Measurements from ENCODE around the gene PRKD2.
"Not testable (repeated sequence)": the region's sequence is repeated elsewhere in the genome, so short reads cannot be mapped to it uniquely, and the experiment has no call there.

The PRKD2 gene

DNA sequence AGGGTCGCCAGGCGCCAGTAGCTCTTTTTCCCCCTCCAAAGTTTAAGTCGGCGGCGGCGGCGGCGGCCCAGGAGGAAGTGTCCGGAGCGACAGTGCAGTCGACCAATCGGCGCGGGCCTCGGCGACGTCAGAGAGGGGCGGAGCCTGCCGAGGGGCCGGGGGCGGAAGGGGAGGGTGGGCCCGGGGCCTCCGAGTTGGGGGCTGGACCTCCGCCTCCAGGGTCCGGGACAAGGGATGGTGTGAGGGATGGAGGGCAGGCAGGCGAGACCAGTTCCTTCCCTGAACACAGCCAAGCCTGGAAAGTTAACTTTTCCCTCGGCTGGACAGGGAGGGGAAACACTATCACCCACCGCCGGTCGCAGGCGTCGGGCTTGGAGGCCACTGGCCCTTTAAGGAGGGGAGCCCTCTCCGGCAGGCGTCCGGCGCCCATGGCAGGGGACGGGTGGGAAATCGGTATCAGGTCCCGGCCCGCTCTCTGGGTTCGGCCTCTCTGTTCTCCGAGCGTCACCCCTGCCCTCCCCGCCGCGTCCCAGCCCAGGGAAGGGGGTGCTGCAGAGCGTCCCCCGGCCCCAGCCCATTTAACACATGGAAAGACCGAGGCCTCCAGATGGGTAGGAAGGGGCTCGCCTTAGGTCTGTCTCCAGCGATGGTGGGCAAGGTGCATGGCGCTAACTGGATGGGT is at the start of gene PRKD2:
PRKD2 (minus strand) TSS at position 81 of the 682 bp plus-strand sequence. CDS start 744 bp downstream, outside the sequence.
- peak; percentile 67 for DNase-seq

DNA sequence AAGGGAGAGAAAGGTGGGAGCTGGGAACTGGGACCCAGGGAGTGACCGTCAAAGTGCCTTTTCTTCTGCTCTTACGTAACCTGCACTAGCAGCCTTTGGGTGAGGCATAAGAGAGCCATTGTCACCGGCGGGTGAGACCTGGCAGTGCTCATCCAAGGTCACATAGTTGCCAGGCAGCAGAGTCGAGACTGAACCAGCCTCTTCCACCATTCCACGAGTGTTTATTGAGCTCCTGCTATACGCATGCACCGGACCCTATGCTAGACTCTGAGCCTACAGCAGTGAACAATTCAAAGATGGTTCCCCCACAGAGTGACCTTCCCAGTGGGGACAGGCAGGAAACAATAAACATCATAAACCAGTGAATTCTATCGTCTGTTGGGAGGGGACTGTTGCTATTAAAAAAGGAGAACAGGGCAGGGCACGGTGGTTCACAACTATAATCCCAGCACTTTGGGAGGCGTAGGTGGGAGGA is 47.9 kb upstream of the PRKD2 start:
- no peak for DNase-seq

DNA sequence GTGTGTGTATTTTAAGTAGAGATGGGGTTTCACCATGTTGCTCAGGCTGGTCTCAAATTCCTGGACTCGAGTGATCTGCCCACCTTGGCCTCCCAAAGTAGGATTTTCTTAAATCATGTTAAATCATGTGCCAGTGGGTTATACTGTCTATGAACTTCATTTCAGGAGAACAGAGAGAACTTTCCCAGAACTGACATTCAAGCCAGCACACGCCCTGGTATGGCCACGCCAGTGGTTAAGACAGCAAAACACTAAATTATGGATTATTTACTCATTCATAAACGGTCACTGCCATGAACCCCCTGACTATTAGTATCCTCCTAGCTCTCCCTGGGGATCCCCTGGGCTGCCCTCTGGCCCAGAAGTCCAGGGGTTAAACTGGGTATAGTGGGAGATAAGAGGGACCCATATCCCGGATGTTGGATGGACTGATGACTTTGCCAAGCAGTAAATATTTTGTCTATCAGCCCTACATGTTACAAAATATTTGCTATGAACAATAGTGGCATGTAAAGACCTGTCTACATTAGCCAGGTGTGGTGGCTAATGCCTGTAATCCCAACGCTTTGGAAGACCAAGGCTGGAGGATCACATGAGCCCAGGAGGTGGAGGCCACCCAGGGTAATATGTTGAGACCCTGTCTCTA is 45.5 kb upstream of the PRKD2 start:
- no peak for DNase-seq

DNA sequence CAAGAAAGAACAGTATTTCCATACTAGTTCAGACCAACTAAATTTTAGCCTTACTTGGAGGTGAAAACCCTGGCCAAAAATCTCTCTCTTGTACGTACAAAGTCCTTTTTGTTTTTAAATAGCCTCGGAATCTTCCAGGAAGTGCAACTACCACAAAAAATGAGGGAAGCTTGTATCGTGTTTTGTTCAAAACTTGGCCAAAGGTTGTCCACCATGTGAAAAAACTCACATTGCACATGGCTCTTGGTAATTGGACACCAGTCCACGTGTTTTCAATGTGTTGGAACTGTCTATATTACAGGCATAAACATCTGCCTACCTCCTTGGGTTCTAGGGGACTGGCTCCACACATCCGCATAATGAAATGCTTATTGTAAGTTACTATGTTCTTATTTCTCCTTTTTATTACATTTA is 44.5 kb upstream of the PRKD2 start:
- DNase-seq = no peak

DNA sequence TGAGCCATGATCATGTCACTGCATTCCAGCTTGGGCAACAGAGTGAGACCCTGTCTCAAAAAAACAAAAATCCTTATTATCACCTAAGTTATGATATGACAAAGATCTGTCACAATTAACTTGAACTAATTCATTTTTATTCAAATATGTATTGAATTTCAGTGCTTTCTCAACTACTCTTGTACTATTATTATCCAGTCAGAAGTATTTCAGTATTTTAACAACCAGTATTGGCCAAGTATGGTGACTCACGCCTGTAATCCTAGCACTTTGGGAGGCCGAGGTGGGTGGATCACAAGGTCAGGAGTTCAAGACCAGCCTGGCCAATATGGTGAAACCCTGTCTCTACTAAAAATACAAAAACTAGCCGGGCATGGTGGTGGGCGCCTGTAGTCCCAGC is 44.0 kb upstream of the PRKD2 start:
- not testable (repeated sequence) for DNase-seq

DNA sequence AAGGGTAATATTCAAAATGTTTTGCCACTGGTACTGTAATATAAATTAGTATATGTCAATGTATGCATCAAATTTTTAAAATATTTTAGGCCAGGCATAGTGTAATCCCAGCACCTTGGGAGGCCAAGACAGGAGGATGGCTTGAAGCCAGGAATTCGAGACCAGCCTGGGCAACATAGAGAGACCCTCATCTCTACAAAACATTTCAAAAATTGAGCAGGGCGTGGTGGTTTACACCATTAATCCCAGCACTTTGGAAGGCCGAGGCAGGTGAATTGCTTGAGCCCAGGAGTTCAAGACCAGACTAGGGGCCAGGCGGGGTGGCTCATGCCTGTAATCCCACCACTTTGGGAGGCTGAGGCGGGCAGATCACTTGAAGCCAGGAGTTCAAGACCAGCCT is 43.4 kb upstream of the PRKD2 start:
- DNase-seq = no peak

DNA sequence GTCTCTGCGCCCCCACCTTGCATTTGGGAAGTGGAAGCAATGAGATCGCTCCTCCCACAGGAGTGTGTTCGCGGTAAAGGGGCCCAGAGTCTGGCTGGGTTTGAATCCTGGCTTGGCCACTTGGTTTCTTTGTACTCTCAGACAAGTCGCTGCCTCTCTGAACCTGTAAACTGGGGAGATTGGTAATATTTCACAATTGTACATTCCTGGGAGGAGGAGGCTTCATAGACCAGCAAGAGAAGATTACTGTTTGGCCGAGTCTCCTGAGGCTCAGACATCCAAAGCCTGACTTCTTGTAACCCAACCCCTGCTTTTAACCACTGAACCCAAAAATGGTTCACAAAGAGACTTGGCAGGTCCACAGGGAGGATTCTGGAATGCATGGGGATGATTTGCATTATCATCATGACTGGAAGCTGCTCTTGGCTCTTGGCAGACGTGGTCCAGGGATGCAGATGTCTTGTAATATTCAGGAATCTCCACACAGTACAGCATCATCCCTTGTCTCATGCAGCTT is 43.0 kb upstream of the PRKD2 start:
- DNase-seq = no peak

DNA sequence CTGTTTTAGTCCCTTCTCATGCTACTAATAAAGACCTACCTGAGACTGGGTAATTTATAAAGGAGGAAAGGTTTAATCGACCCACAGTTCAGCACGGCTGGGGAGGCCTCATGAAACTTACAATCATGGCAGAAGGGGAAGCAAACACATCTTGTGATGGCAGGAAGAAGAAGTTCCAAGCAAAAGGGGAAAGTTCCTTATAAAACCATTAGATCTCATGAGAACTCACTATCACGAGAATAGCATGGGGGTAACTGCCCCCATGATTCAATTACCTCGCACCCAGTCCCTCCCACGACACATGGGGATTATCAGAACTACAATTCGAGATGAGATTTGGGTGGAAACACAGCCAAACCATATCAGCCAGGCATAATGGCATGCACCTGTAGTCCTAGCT is 42.3 kb upstream of the PRKD2 start:
- no peak for DNase-seq

DNA sequence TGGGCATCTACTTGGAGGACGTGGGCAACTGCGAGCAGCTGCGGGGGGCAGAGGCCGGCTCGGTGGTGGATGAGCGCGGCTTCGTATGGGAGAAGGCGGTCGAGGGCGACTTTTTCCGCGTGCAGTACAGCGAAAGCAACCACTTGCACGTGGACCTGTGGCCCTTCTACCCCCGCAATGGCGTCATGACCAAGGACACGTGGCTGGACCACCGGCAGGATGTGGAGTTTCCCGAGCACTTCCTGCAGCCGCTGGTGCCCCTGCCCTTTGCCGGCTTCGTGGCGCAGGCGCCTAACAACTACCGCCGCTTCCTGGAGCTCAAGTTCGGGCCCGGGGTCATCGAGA is 39.6 kb upstream of the PRKD2 start:
- no peak for DNase-seq

DNA sequence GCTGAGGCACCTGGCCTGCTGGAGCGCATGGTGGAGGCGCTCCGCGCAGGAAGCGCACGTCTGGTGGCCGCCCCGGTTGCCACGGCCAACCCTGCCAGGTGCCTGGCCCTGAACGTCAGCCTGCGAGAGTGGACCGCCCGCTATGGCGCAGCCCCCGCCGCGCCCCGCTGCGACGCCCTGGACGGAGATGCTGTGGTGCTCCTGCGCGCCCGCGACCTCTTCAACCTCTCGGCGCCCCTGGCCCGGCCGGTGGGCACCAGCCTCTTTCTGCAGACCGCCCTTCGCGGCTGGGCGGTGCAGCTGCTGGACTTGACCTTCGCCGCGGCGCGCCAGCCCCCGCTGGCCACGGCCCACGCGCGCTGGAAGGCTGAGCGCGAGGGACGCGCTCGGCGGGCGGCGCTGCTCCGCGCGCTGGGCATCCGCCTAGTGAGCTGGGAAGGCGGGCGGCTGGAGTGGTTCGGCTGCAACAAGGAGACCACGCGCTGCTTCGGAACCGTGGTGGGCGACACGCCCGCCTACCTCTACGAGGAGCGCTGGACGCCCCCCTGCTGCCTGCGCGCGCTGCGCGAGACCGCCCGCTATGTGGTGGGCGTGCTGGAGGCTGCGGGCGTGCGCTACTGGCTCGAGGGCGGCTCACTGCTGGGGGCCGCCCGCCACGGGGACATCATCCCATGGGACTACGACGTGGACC is 39.1 kb upstream of the PRKD2 start:
- no peak for DNase-seq

DNA sequence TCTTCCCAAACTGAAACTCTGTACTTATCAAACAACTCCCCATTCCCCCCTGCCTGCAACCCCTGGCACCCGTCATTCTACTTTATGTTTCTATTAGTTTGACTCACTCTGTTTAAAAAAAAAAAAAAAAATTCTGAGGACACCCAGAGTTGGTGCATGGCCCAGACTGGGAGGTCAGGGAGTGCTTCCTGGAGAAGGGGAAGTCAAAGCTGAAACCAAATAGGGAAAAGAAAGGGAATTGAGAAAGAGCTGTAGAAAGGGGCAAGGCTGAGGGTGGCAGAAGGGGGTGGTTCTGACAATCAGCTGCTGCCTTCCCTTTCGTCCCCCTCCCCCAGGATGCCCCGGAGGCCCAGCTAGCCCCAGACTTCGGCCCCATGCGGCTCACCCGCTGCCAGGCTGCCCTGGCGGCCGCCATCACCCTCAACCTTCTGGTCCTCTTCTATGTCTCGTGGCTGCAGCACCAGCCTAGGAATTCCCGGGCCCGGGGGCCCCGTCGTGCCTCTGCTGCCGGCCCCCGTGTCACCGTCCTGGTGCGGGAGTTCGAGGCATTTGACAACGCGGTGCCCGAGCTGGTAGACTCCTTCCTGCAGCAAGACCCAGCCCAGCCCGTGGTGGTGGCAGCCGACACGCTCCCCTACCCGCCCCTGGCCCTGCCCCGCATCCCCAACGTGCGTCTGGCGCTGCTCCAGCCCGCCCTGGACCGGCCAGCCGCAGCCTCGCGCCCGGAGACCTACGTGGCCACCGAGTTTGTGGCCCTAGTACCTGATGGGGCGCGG is 38.4 kb upstream of the PRKD2 start:
- DNase-seq = no peak

DNA sequence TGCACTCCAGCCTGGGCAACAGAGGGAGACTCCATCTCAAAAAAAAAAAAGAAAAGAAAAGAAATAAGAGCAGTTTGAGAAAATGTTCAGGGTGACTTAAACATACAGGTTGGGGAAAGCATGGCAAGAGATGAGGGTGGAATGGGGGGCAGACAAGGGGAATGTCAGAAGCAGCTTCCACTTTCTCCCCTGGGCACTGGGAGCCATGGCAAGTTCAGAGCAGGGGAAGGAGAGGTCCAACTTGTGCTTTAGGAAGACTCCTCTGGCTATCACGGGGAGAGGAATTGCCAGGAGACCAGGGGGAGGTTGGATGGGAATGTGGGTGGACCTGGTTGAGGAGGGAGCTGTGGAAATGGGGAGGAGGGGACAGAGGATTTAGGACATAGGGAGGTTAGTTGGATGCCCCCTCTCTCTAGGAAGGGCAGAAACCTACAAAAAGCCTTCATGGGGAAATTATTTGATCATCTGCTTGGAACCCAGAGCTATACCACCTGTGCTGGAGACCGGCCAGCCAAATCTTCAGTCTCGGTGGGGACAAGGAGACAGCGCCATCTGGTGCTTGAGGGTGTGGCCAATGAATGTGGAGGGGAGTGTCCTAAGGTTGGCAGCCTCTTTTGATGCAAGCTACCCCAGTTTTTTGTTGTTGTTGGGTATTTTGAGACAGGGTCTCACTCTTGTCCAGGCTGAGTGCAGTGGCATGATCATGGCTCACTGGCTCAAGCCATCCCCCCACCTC is 36.7 kb upstream of the PRKD2 start:
- peak; percentile 67 for DNase-seq

DNA sequence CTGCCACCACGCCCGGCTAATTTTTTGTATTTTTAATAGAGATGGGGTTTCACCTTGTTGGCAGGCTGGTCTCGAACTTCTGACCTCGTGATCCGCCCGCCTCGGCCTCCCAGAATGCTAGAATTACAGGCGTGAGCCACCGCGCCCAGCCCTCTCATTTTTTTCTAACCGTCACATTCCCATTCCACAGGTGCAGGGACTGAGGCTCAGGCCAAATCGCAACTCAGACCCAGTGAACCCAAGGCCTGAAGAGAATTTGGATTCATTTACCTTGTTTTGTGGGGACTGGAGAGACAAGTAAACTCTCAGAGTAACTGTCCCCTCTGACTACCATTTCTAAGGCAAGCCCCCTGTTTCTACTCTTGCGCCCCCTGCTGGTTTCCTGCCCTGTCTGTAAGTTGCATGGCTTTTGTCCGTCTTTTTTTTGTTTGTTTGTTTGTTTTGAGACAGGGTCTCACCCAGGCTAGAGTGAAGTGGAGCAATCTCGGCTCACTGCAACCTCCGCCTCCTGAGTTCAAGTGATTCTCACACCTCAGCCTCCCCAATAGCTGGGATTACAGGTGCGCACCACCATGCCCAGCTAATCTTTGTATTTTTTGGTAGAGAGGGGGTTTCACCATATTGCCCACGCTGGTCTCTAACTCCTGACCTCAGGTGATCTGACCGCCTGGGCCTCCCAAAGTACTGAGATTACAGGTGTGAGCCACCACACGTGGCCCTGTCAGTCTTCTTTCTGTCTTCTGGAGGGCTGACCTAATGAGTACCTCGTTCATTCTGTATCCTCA is 31.6 kb upstream of the PRKD2 start:
- no peak for DNase-seq

DNA sequence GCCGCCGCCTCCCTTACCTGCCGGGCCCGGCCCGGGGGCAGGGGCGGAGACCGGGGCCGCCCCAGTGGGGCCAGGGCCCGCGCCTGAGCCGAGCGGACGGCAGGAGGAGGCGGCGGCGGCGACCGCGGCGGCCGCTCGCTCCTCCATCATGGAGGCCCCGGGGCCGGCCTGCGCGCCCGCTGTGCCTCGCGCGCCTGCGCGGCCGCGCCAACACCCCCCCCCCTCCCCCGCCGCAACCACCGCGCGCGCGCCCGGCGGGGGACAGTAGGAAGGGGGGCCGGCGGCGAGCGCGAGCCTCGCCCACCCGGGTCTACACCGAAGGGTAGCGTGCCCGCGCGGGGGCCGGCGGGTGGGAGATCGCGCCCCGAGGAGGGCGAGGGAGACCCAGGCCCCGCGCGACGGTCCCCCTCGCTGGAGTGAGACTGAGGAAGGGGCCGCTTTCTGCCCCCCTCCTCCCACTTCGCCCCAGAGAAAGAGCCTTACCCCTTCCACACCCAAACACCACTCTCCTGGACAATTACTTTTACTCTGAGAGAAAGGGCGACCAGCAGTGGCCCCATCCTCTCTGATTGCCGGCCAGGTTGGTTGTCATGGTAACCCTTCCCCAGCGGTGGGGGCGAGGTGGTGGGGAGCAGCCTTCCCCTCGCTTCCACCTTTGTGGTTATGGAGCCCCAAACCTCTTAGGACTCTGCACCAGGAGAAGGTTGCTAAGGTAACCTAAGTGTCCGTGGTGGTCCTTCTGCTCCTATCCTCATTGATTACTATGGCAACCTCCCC is 29.6 kb upstream of the PRKD2 start, which contains the start of gene STRN4:
STRN4 (minus strand) TSS at position 170 of the 777 bp plus-strand sequence; CDS start at position 150, 20 bp downstream.
- DNase-seq = peak; percentile 37

DNA sequence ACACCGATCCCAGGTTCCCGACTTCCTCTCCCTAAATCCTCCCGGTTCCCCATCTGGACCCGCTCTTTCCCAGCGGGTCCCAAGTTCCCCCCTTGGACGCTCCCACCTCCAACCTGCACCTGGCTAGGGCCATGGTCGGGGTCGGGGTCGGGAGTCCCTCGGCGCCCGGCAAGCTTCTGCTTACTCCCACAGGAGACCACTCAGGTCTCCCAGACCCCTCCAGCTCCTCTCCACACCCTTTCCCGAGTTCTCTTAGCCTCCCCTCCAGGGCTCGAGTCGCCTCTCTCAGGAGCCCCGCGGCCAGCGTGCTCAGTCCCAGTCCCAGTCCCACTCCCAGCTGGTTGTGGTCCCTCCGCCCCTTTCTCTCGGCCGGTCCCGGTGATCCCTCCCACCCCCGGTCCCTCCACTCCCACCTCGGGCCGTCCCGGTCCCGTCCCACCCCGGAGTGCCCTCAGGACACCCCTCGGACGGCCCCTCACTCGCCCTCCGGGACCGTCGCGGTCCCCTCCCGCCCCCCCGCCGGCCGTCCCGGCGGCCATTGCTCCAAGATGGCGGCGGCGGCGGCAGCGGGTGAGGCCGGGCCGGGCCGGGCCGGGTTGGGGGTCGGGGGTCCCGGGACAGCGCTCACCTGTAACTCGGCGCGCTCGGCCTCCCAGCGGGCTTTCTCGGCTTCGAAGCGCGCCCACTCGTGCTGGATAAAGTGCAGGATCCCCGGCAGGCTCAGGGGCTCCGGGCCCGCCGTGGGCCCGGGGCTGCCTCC is 28.8 kb upstream of the PRKD2 start, which contains the start of gene FKRP:
FKRP (plus strand) TSS at position 537 of the 760 bp plus-strand sequence. CDS start 9,394 bp downstream, outside the sequence.
- no peak for DNase-seq

DNA sequence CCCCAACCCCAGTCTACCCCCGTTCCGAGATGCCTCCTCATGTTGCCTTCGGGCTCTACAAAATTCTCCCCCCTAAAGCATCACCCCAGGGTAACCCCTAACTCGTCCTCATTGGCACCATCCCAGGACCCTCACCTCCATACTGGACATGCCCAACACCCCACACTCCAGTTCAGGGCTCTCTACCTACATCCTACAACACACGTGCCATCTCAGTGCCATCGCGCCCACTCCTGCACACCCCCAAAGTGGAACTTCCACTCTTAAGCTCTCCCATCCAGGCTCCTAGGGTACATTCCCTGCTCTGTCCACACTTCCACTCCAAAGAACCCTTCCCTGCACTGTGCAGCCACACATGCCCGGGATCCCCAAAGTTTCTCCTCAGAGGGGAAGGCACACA is 28.1 kb upstream of the PRKD2 start:
- no peak for DNase-seq

DNA sequence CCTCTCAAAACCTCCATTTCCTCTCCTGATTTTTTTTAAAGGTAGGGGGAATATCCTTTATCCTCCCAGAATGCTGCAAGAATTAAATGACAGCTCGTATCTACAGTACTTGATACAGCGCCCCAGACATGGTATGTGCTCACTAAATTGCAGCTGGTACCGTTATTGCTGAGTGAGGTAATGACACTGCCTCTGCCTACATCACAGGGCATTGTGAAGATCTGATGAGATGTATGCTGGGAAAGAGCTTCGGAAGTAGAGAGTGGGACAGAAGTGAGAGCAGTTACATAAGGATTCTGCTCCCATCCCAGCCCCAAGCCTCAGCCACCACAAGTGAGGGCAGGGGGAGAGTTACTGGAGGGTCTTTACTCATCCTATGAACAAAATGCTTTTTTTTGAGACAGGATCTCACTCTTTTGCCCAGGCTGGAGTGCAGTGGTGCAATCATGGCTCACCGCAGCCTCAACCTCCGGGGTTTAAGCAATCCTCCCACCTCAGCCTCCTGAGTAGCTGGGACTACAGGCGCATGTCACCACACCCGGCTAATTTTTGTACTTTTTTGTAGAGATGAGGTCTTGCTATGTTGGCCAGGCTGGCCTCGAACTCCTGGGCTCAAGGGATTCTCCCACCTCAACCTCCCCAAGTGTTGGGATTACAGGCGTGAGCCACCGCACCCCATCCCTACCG is 27.2 kb upstream of the PRKD2 start:
- no peak for DNase-seq

DNA sequence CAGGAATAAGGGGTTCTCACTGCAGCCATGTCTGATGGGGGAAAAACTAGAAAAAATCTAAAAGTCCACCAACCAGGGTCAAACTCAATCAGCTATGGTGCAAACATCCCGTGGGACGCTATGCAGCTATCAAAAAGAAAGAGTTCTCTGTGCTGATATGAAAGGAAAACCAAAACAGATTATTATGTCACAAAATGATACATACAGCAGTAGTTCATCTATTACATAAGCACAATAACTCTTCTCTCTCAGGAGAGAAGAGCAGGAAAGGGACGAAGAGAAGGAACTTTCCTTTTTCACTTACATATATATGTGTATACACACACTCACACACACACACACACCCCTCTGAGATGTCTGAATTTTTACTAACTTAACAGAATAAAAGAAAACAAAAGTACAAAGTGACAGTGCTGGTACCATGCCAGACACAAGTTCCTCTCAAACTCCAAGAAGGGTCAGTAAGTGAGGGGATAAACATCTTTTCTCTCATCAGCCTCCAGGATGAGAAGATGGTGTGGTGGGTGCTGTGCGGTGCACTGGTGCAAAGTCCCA is 26.1 kb upstream of the PRKD2 start:
- no peak for DNase-seq

DNA sequence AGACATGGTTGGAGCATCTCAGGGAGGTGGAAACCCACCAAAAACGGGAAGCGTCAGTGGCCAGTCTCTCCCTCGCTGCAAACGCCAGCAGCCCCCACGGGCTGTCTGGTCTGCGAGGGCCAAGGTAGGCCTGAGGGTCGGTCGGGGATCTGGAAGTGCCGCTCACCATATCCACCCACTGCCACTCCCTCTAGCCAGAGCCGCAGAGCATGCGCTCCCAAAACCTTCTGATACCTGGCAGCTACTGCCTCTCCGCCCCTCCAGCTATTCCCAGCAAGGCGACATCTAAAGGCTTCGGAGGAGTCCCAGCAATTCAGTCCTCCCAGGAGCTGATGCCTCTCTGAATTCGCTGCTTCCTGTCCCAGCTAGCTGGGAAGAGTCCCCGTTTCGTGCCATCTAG is 24.5 kb upstream of the PRKD2 start:
- DNase-seq = no peak
